ENCODE results near the gene ZNF195. TPM values are rescaled to one million over a fixed set of nuclear protein-coding genes. Genes with fewer than 3 reads are reported as not detected.

ZNF195 gene
- total and polyA plus RNA-seq, 2 of the 8 experiments (the other 6 are each of a cell fraction or from before 2014, with no cell fraction given): 23.9 to 88.6 TPM

DNA sequence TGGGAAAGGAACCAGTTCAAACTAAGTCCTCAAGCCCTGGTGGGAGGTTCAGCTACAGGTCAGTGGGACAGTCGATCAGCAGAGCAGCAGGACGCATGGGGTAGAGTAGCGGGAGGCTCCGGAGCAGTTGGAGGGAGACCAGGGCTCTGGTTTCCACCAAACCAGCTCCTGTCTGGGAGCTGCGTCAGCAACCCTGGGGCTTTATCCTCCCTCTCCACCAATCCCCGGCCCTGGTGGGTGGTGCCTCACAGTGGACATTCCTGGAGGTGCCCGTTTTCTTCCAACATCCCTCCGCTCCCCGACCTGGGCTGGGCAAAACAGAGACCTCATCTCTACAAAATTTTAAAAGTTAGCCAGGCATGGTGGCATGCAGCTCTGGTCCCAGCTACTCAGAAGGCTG is 32.4 kb downstream of the ZNF195 start:
- Histone ChIP-seq H3K27me3 (replicated peaks in 1 of 4; ENCODE audit: control insufficient read depth in 3 of 4, extremely low read depth in 1 of 4, insufficient read depth in 3 of 4, low read length in 3 of 4) (no peaks in the 10 kb centered on the region), H3K4me3 (ENCODE audit: extremely low read depth in 1 of 4, insufficient read depth in 2 of 4, low read depth in 3 of 4, low read length in 4 of 4) (no peak overlapping the region), H3K4me2 (ENCODE audit: insufficient read depth in 1 of 2, low read depth in 2 of 2, low read length in 2 of 2) (no peak overlapping the region), H3K36me3 (ENCODE audit: control insufficient read depth in 2 of 4, insufficient read depth in 4 of 4, low read length in 3 of 4) (no peaks in the 10 kb centered on the region), H2BK12ac (ENCODE audit: low read depth, low read length) (no peak overlapping the region), H3K4me1 (replicated peaks in 1 of 4; ENCODE audit: control insufficient read depth in 3 of 4, insufficient read depth in 4 of 4, low read length in 3 of 4) (no peaks in the 10 kb centered on the region), H3K14ac (ENCODE audit: insufficient read length) (no peak overlapping the region), H2BK20ac (ENCODE audit: low read length) (no peak overlapping the region), H3K4ac (replicated peaks; ENCODE audit: insufficient read length, low read depth, low read length) (no peak overlapping the region), H2BK120ac (replicated peaks; ENCODE audit: low read depth, low read length) (no peak overlapping the region), H2BK5ac (ENCODE audit: low read depth, low read length) (no peak overlapping the region), H4K91ac (replicated peaks; ENCODE audit: insufficient read length, low read length) (no peak overlapping the region), H2AFZ (ENCODE audit: low read length) (no peak overlapping the region), H3K79me2 (ENCODE audit: control insufficient read depth in 1 of 2, insufficient read depth in 2 of 2, low read length in 2 of 2) (no peaks in the 10 kb centered on the region), H2AK5ac (ENCODE audit: low read depth, low read length) (no peak overlapping the region), H3K79me1 (ENCODE audit: low read depth, low read length) (no peaks in the 10 kb centered on the region), H3K18ac (ENCODE audit: extremely low read depth, low read length) (no peak overlapping the region), H2BK15ac (ENCODE audit: low read length) (no peak overlapping the region), H3K23ac (ENCODE audit: insufficient read length) (no peak overlapping the region), H4K8ac (ENCODE audit: extremely low read depth, insufficient read depth, low read length) (no peak overlapping the region; the same call in 1 of the 2 replicates), H3K9ac (replicated peaks in 1 of 4; ENCODE audit: extremely low read depth in 1 of 4, low read depth in 3 of 4, low read length in 3 of 4) (no peak overlapping the region), H3K23me2 (ENCODE audit: low read depth, low read length) (no peaks in the 10 kb centered on the region), H3K27ac (ENCODE audit: low read depth, low read length) (no peak overlapping the region), H3K56ac (replicated peaks; ENCODE audit: insufficient read length, low read depth, low read length) (no peak overlapping the region), H3K9me3 (ENCODE audit: insufficient read depth in 2 of 2, low read depth in 1 of 2, low read length in 1 of 2) (peaks cover 5 to 6% of the 10 kb centered on the region in 2 experiments; a peak in 2 of 4 replicates), H4K5ac (ENCODE audit: insufficient read length, low read depth, low read length) (no peak overlapping the region), H4K20me1 (replicated peaks in 1 of 2; ENCODE audit: control insufficient read depth in 1 of 2, insufficient read depth in 2 of 2, low read length in 2 of 2) (no peaks in the 10 kb centered on the region)
- FAIRE-seq (no peak), DNase-seq (ENCODE audit: low read depth in 1 of 2, low spot score in 2 of 2) (no peak)
- 91% methylated on average over 9 of the region's 9 CpGs; no CpG with 5 or more reads in 1 of the 2 experiments for WGBS, 2 experiments (ENCODE audit: extremely low coverage in 1 of 2, insufficient coverage in 1 of 2, insufficient read length in 1 of 2, insufficient replicate concordance in 2 of 2, low coverage in 1 of 2, low lambda C conversion rate in 2 of 2, missing lambda C conversion rate in 1 of 2)
- ChIA-PET POLR2A (ENCODE audit: partially characterized antibody) (interaction anchor here (1.2 to 3.8 kb wide), 5 partner anchors 10 to 74 kb away, joined by 4 to 29 read pairs (median 4); partner anchors contain the start of gene ZNF195), CTCF (ENCODE audit: partially characterized antibody) (interaction anchor here (2.2 kb wide), 1 partner anchor 30 kb away, joined by 4 read pairs; no protein-coding TSS in a partner anchor)
- TF ChIP-seq RXRA (IDR thresholded peaks at IDR 0.05; ENCODE audit: insufficient read depth, low read depth, low read length) (no peak), SP1 (IDR thresholded peaks at IDR 0.05; ENCODE audit: low read depth, low read length) (no peak), TBP (IDR thresholded peaks at IDR 0.05; ENCODE audit: low read depth, low read length) (no peak), RAD21 (IDR thresholded peaks at IDR 0.05 in 1 of 2, conservative IDR thresholded peaks at IDR 0.05 in 1 of 2; ENCODE audit: low read depth in 2 of 2, low read length in 2 of 2) (no peak), CTBP2 (IDR thresholded peaks at IDR 0.05; ENCODE audit: borderline replicate concordance, insufficient read depth, insufficient read length, low read length) (no peak), SP4 (IDR thresholded peaks at IDR 0.05; ENCODE audit: low read length) (no peak), RFX5 (IDR thresholded peaks at IDR 0.05; ENCODE audit: borderline replicate concordance, low read depth, low read length) (no peak), CREB1 (IDR thresholded peaks at IDR 0.05) (no peak), CHD2 (IDR thresholded peaks at IDR 0.05; ENCODE audit: low read length) (no peak), SUZ12 (IDR thresholded peaks at IDR 0.05; ENCODE audit: low read length) (no peak), BACH1 (IDR thresholded peaks at IDR 0.05; ENCODE audit: low read length) (no peak), HDAC6 (IDR thresholded peaks at IDR 0.05; ENCODE audit: low read depth, low read length) (no peak), FOSL1 (IDR thresholded peaks at IDR 0.05; ENCODE audit: insufficient read depth, low read depth, low read length) (no peak)
- TF ChIP-seq, protein P1, sequence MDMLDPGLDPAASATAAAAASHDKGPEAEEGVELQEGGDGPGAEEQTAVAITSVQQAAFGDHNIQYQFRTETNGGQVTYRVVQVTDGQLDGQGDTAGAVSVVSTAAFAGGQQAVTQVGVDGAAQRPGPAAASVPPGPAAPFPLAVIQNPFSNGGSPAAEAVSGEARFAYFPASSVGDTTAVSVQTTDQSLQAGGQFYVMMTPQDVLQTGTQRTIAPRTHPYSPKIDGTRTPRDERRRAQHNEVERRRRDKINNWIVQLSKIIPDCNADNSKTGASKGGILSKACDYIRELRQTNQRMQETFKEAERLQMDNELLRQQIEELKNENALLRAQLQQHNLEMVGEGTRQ (IDR thresholded peaks at IDR 0.05; ENCODE audit: low read length): no peak

Data from H1 (cell line).